HepG2 (cell line): ENCODE results near the gene APCDD1L. TPM values are rescaled to one million over a fixed set of nuclear protein-coding genes. Genes with fewer than 3 reads are reported as not detected.

Experiments
- ATAC-seq: fragments of 200-7000 bp; cut with Tn5 transposase; 3 replicates; pipeline ENCODE4 v1.9.1; 2020; ENCODE audit warnings: mild to moderate bottlenecking, moderate library complexity
- BruUV-seq: library from RNA; stranded (reverse); fragments of 400-500 nt; replicated peaks from 2 replicates; lab custom pipeline; 2021; lab: Mats Ljungman, UMichigan
- CTCF ChIA-PET: fragments of 300-600 bp; formaldehyde crosslinking; extraction: SDS; loops from one replicate; lab custom pipeline; 2021; ENCODE audit warnings: low total read pairs, inconsistent platforms, low intra/inter-chr PET ratio; lab: Yijun Ruan, JAX
- POLR2A ChIA-PET: fragments of 350-600 bp; sonication (Branson Sonifier 250); formaldehyde crosslinking; loops from one replicate; lab custom pipeline; 2020; ENCODE audit warnings: antibody characterized with exemption, inconsistent platforms; lab: Yijun Ruan, JAX
- DNase-seq: peaks from one replicate; pipeline ENCODE4 v3.0.0-alpha.2; 2015; ENCODE audit warnings: low spot score
- FAIRE-seq: peaks from 3 replicates; lab custom pipeline; 2011; peaks lifted over from hg19 to GRCh38; lab: Jason Lieb, UNC
- H2AFZ ChIP-seq: one replicate; pipeline ENCODE4 v1.6.1; 2011; ENCODE audit warnings: low read length, inconsistent platforms
- H3K27ac ChIP-seq: fragments of 300-600 bp; 3 replicates; pipeline ENCODE4 v1.8.0; 2011; ENCODE audit warnings: mixed run types, mild to moderate bottlenecking, mixed read lengths, low read length, inconsistent platforms; ENCODE audit not compliant: insufficient read depth; ENCODE audit errors: extremely low read length
- H3K27me3 ChIP-seq, 2 experiments: fragments of 200-600 bp in 1 of 2; 2 replicates in 1 of 2; 3 replicates in 1 of 2; pipeline versions ENCODE4 v1.6.0 to v1.8.0; 2011; ENCODE audit warnings: low read length in 2 of 2, mild to moderate bottlenecking in 2 of 2, moderate library complexity in 2 of 2, inconsistent platforms in 1 of 2; ENCODE audit not compliant: insufficient read depth in 2 of 2, control insufficient read depth in 1 of 2
- H3K36me3 ChIP-seq, 2 experiments: fragments of 200-600 bp in 1 of 2; replicated peaks in 1 of 2; 2 replicates in 1 of 2; 3 replicates in 1 of 2; pipeline versions ENCODE4 v1.5.1 to v1.8.0; 2011; ENCODE audit warnings: low read length in 2 of 2, inconsistent platforms in 1 of 2; ENCODE audit not compliant: insufficient read depth in 2 of 2, control insufficient read depth in 1 of 2
- H3K4me1 ChIP-seq: 2 replicates; pipeline ENCODE4 v1.5.1; 2012; ENCODE audit warnings: low read length, inconsistent platforms; ENCODE audit not compliant: insufficient read depth
- H3K4me2 ChIP-seq: 2 replicates; pipeline ENCODE4 v1.6.0; 2011; ENCODE audit warnings: low read depth, low read length, inconsistent platforms
- H3K4me3 ChIP-seq, 3 experiments: fragments of 200-600 bp in 1 of 3; sonication (generic), shearing (Covaris generic) in 1 of 3; replicated peaks in 1 of 3; 2 replicates each; pipeline ENCODE4 v1.5.1; 2011 to 2016; ENCODE audit warnings: low read length in 3 of 3, inconsistent platforms in 2 of 3, low read depth in 2 of 3, mild to moderate bottlenecking in 2 of 3, control low read depth in 1 of 3, mixed read lengths in 1 of 3; ENCODE audit not compliant: insufficient read depth in 1 of 3
- H3K79me2 ChIP-seq: one replicate; pipeline ENCODE4 v1.6.1; 2011; ENCODE audit warnings: low read length, inconsistent platforms; ENCODE audit not compliant: insufficient read depth
- H3K9ac ChIP-seq: 2 replicates; pipeline ENCODE4 v1.6.0; 2011; ENCODE audit warnings: mild to moderate bottlenecking, low read depth, low read length, inconsistent platforms; ENCODE audit not compliant: insufficient read depth
- H3K9me3 ChIP-seq: 2 replicates; pipeline ENCODE4 v1.5.1; 2012; ENCODE audit warnings: mild to moderate bottlenecking, low read length
- H4K20me1 ChIP-seq: 2 replicates; pipeline ENCODE4 v1.6.0; 2011; ENCODE audit warnings: inconsistent platforms, mild to moderate bottlenecking, low read length, moderate library complexity; ENCODE audit not compliant: insufficient read depth
- CEBPG ChIP-seq: IDR thresholded peaks from 2 replicates; pipeline ENCODE4 v1.6.1; 2016
- MED8 ChIP-seq: sonication (generic); formaldehyde crosslinking; IDR thresholded peaks from 2 replicates; pipeline ENCODE4 v1.8.1; 2023; ENCODE audit warnings: mild to moderate bottlenecking, missing genetic modification reagents; ENCODE audit not compliant: insufficient replicate concordance
- NR2C2 ChIP-seq: sonication (generic); formaldehyde crosslinking; IDR thresholded peaks from 2 replicates; pipeline ENCODE4 v1.4.0; 2020; ENCODE audit warnings: missing genetic modification reagents, mild to moderate bottlenecking, moderate library complexity, borderline replicate concordance
- POGZ ChIP-seq: sonication (generic); formaldehyde crosslinking; IDR thresholded peaks from 2 replicates; pipeline ENCODE4 v1.4.0; 2020; ENCODE audit warnings: mild to moderate bottlenecking, missing genetic modification reagents
- RELA ChIP-seq: sonication (generic); formaldehyde crosslinking; IDR thresholded peaks from 2 replicates; pipeline ENCODE4 v1.4.0; 2020; ENCODE audit warnings: missing genetic modification reagents
- RFX3 ChIP-seq: IDR thresholded peaks from 2 replicates; pipeline ENCODE4 v1.6.1; 2016; ENCODE audit warnings: missing biosample characterization, missing genetic modification reagents
- TBP ChIP-seq: sonication (generic); formaldehyde crosslinking; IDR thresholded peaks from 2 replicates; pipeline ENCODE4 v1.5.0; 2020; ENCODE audit warnings: missing genetic modification reagents
- WGBS: methylation state at CpG from one replicate; pipeline ENCODE4 v1.1.6; 2017; ENCODE audit warnings: low lambda C conversion rate; 5-methylcytosine and 5-hydroxymethylcytosine counted together
- in situ Hi-C: cut with HindIII; loops from 2 replicates; pipeline ENCODE4 v1.10.0; 2017; ENCODE audit warnings: low pct_unique_long_range_greater_than_20kb; ENCODE audit not compliant: extremely low pct_ligation_motif_present
- intact Hi-C: fragments of 100-400 bp; cut with micrococcal nuclease; formaldehyde crosslinking; loops from one replicate; pipeline ENCODE4 v1.10.0; 2022; ENCODE audit not compliant: unreplicated experiment
- polyA plus RNA-seq, 8 experiments: library from polyadenylated mRNA; depleted of rRNA in 3 of 8; stranded (reverse) in 7 of 8; unstranded in 1 of 8; fragments of >200 nt; fragmentation: Illumina TruSeq in 4 of 8; extraction: Trizol in 4 of 8; gene quantifications; 2 replicates each; pipeline versions ENCODE4 v1.2.1 to v1.2.3, GENCODE V29; 2011 to 2016; ENCODE audit warnings: low read depth in 4 of 8, missing spikeins in 1 of 8, mixed read lengths in 1 of 8; ENCODE audit not compliant: insufficient read depth in 1 of 8
- total RNA-seq, 5 experiments: library from RNA; depleted of rRNA; stranded (reverse); fragments of >200 nt; fragmentation: Illumina TruSeq; extraction: Trizol; gene quantifications; 2 replicates each; pipeline ENCODE4 v1.2.3, GENCODE V29; 2016; ENCODE audit warnings: low read depth in 1 of 5
- TF ChIP-seq, protein P1 (sequence below): sonication (generic); formaldehyde crosslinking; IDR thresholded peaks from 2 replicates; pipeline ENCODE4 v1.4.0; 2020; ENCODE audit warnings: missing genetic modification reagents
- TF ChIP-seq, protein P2 (sequence below): sonication (generic); formaldehyde crosslinking; IDR thresholded peaks from 2 replicates; pipeline ENCODE4 v1.4.0; 2020; ENCODE audit warnings: mild to moderate bottlenecking, missing genetic modification reagents

Gene APCDD1L
- total and polyA plus RNA-seq, 2 of the 13 experiments (the other 11 are each of a cell fraction or from before 2014, with no cell fraction given) = not detected

DNA sequence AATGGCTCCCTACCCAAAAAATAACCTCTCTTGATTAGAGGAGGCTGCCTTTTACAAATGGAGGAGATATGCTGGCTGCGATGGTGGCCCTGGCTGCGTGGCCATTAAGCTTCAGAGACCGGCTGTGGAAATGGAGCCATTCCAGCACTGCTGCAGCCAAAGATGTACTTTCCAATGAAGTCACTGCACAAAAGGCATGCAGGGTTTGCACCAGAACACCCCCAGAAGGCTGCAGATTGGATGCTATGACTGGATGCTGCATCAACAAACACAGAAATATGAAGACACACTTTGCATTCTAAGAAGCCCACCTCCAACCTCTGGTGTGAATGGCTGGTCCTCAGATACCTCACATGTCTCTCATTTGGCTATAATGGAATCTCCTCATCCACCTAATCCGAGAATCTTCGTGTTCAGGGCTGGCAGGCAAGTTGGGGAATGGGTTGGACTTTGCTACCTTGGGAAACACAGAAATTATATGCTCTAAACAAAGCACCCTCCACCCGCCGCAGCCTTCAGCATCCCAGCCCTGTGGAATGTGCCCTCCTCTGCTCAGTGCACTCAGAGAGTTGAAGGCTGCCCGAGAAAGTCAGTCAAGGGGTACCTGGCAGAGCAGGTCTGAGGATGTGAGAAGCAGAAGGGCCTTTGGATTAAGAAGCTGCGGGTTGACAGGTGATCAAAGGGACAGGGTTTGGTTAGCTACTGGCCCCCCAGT lies 35.3 kb downstream of the APCDD1L start:
- H3K4me3 ChIP-seq = no peak overlapping the region
- no TSS peak for BruUV-seq
- intact Hi-C loops = no loop called here
- ChIA-PET CTCF (no interaction called here), POLR2A (no interaction called here)
- no peak overlapping the region for H2AFZ ChIP-seq
- ATAC-seq = no peak; the same call in 2 of the 3 replicates
- H3K27me3 ChIP-seq = peaks cover 0 to 21% of the 10 kb centered on the region in 2 experiments; a peak in 1 of 5 replicates
- no peak overlapping the region for H3K4me2 ChIP-seq
- in situ Hi-C loops = loop anchor here (10.0 kb wide), 1 partner anchor 365 kb away; no protein-coding TSS in a partner anchor
- no peaks in the 10 kb centered on the region for H3K79me2 ChIP-seq
- DNase-seq = no peak
- no peaks in the 10 kb centered on the region for H4K20me1 ChIP-seq
- no peak for FAIRE-seq
- H3K9ac ChIP-seq = no peak overlapping the region
- TF ChIP-seq TBP (CRISPR knock-in tag) (no peak), POGZ (CRISPR knock-in tag) (no peak), MED8 (no peak), NR2C2 (no peak), RELA (CRISPR knock-in tag) (no peak), RFX3 (CRISPR knock-in tag) (no peak), CEBPG (CRISPR knock-in tag) (no peak)
- TF ChIP-seq, protein P1, sequence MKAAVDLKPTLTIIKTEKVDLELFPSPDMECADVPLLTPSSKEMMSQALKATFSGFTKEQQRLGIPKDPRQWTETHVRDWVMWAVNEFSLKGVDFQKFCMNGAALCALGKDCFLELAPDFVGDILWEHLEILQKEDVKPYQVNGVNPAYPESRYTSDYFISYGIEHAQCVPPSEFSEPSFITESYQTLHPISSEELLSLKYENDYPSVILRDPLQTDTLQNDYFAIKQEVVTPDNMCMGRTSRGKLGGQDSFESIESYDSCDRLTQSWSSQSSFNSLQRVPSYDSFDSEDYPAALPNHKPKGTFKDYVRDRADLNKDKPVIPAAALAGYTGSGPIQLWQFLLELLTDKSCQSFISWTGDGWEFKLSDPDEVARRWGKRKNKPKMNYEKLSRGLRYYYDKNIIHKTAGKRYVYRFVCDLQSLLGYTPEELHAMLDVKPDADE (CRISPR knock-in tag) = no peak
- TF ChIP-seq, protein P2, sequence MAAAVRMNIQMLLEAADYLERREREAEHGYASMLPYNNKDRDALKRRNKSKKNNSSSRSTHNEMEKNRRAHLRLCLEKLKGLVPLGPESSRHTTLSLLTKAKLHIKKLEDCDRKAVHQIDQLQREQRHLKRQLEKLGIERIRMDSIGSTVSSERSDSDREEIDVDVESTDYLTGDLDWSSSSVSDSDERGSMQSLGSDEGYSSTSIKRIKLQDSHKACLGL (CRISPR knock-in tag) = no peak
- H3K9me3 ChIP-seq = peaks cover 5% of the 10 kb centered on the region; the same call in 1 of the 2 replicates
- no peak overlapping the region for H3K27ac ChIP-seq
- 30% methylated on average over 9 of the region's 9 CpGs for WGBS
- H3K4me1 ChIP-seq = no peaks in the 10 kb centered on the region
- no peaks in the 10 kb centered on the region for H3K36me3 ChIP-seq
